ENCODE measurements around the gene PXK. TPM values are rescaled to one million over a fixed set of nuclear protein-coding genes. Genes with fewer than 3 reads are reported as not detected.

PXK gene
- total and polyA plus RNA-seq, 4 donors: 6.0 to 15.9 (median 12.6) TPM

DNA sequence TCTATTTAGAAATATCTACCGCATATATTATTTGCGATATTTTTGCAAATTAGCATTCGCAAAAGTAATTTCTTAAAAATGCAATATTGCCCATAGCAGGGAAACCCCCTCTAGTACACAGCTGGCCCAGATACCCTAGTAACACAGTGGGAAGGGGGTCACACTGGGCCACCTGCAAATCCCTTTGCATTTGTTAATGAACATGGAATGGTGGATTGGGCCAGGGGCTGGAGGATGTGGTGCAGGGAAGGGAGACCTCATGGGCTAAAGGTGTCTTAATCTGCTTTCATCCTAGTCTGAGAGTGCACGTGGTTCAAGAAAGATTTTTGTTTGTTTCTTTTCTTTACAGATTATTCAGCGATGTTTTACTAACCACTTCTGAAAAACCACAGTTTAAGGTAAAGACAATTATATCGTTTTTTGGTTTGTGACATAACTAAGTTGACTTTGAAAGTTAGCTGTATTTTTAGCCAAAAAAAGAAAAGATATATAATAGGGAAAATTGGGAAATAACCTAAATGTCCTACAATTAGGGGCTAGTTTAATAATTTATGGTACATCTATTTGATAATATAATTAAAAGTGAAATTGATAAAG, 70.9 kb downstream of the PXK start:
- H3K4me1 ChIP-seq (ENCODE audit: control insufficient read depth in 4 of 4, insufficient read depth in 4 of 4, low read length in 3 of 4): peaks cover 0 to under 1% (median 0%) of the 10 kb centered on the region in 4 donors
- peaks cover 6 to 15% (median 11%) of the 10 kb centered on the region in 4 donors for H3K36me3 ChIP-seq (ENCODE audit: control insufficient read depth in 4 of 4, insufficient read depth in 3 of 4, low read depth in 1 of 4, low read length in 3 of 4)

DNA sequence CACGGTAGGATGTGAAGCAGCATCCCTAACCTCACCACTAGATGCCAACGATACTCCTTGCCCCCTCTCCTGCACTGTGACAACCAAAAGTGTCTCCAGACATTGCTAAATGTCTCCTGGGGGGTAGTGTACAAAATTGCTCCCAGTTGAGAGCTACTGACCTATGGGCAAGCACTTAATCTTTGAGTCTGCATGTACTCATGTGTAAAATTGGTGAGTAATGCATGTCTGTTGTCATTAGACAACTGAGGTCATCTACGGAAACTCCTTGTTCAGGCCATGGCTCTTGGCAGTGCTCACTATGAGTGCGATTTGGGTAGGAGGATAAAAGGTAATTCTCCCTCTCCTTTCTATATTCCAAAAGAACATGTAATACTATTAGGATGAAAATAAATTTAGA, 71.7 kb downstream of the PXK start:
- no peak overlapping the region for H3K27ac ChIP-seq (ENCODE audit: low read depth in 1 of 2, low read length in 2 of 2)
- 92% methylated on average over 4 of the region's 4 CpGs for WGBS
- H3K9ac ChIP-seq (ENCODE audit: low read depth in 1 of 2, low read length in 2 of 2): no peak overlapping the region
- H3K9me3 ChIP-seq (ENCODE audit: control insufficient read depth in 4 of 4, low read length in 3 of 4): no peaks in the 10 kb centered on the region
- peaks cover 4 to 10% (median 5%) of the 10 kb centered on the region in 4 donors for H3K36me3 ChIP-seq (ENCODE audit: control insufficient read depth in 4 of 4, insufficient read depth in 3 of 4, low read depth in 1 of 4, low read length in 3 of 4)
- H3K27me3 ChIP-seq (ENCODE audit: control insufficient read depth in 4 of 4, insufficient read depth in 4 of 4, low read length in 3 of 4): no peaks in the 10 kb centered on the region
- no peak overlapping the region for H3K4me3 ChIP-seq (ENCODE audit: low read depth in 1 of 3, low read length in 3 of 3)
- peaks cover 0 to 6% (median 1%) of the 10 kb centered on the region in 4 donors for H3K4me1 ChIP-seq (ENCODE audit: control insufficient read depth in 4 of 4, insufficient read depth in 4 of 4, low read length in 3 of 4)
- DNase-seq (ENCODE audit: low spot score): no peak
- TF ChIP-seq, protein P1, sequence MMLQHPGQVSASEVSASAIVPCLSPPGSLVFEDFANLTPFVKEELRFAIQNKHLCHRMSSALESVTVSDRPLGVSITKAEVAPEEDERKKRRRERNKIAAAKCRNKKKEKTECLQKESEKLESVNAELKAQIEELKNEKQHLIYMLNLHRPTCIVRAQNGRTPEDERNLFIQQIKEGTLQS (IDR thresholded peaks at IDR 0.05): no peak
- no peak for TF ChIP-seq HNF4A (conservative IDR thresholded peaks at IDR 0.05)
- TF ChIP-seq FOXA1 (IDR thresholded peaks at IDR 0.05): no peak
- TF ChIP-seq, protein P2, sequence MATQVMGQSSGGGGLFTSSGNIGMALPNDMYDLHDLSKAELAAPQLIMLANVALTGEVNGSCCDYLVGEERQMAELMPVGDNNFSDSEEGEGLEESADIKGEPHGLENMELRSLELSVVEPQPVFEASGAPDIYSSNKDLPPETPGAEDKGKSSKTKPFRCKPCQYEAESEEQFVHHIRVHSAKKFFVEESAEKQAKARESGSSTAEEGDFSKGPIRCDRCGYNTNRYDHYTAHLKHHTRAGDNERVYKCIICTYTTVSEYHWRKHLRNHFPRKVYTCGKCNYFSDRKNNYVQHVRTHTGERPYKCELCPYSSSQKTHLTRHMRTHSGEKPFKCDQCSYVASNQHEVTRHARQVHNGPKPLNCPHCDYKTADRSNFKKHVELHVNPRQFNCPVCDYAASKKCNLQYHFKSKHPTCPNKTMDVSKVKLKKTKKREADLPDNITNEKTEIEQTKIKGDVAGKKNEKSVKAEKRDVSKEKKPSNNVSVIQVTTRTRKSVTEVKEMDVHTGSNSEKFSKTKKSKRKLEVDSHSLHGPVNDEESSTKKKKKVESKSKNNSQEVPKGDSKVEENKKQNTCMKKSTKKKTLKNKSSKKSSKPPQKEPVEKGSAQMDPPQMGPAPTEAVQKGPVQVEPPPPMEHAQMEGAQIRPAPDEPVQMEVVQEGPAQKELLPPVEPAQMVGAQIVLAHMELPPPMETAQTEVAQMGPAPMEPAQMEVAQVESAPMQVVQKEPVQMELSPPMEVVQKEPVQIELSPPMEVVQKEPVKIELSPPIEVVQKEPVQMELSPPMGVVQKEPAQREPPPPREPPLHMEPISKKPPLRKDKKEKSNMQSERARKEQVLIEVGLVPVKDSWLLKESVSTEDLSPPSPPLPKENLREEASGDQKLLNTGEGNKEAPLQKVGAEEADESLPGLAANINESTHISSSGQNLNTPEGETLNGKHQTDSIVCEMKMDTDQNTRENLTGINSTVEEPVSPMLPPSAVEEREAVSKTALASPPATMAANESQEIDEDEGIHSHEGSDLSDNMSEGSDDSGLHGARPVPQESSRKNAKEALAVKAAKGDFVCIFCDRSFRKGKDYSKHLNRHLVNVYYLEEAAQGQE (IDR thresholded peaks at IDR 0.05): no peak
- no peak for TF ChIP-seq SP1 (IDR thresholded peaks at IDR 0.05)
- TF ChIP-seq NR2F2 (IDR thresholded peaks at IDR 0.05): no peak
- TF ChIP-seq RAD21 (IDR thresholded peaks at IDR 0.05): no peak
- TF ChIP-seq HNF4G (IDR thresholded peaks at IDR 0.05): no peak
- TF ChIP-seq YY1 (IDR thresholded peaks at IDR 0.05): no peak
- TF ChIP-seq, protein P3, sequence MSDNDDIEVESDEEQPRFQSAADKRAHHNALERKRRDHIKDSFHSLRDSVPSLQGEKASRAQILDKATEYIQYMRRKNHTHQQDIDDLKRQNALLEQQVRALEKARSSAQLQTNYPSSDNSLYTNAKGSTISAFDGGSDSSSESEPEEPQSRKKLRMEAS (IDR thresholded peaks at IDR 0.05): no peak
- TF ChIP-seq FOXA2 (IDR thresholded peaks at IDR 0.05): no peak
- no peak for TF ChIP-seq GABPA (IDR thresholded peaks at IDR 0.05 in 1 of 2, conservative IDR thresholded peaks at IDR 0.05 in 1 of 2)
- no peak for TF ChIP-seq JUND (IDR thresholded peaks at IDR 0.05)
- no peak for TF ChIP-seq EGR1 (IDR thresholded peaks at IDR 0.05; ENCODE audit: low read depth in 2 of 2)

More for the DNA sequence above, 70.9 kb downstream of the PXK start:
- DNase-seq (ENCODE audit: low spot score): no peak
- Histone ChIP-seq H3K27ac (ENCODE audit: low read depth in 1 of 2, low read length in 2 of 2) (no peak overlapping the region), H3K9me3 (ENCODE audit: control insufficient read depth in 4 of 4, low read length in 3 of 4) (no peaks in the 10 kb centered on the region), H3K4me3 (ENCODE audit: low read depth in 1 of 3, low read length in 3 of 3) (no peak overlapping the region), H3K9ac (ENCODE audit: low read depth in 1 of 2, low read length in 2 of 2) (no peak overlapping the region), H3K27me3 (ENCODE audit: control insufficient read depth in 4 of 4, insufficient read depth in 4 of 4, low read length in 3 of 4) (no peaks in the 10 kb centered on the region)
- TF ChIP-seq EGR1 (IDR thresholded peaks at IDR 0.05; ENCODE audit: low read depth in 2 of 2) (no peak), TAF1 (conservative IDR thresholded peaks at IDR 0.05) (no peak), RXRA (IDR thresholded peaks at IDR 0.05) (no peak), FOXA2 (IDR thresholded peaks at IDR 0.05) (no peak), SP1 (IDR thresholded peaks at IDR 0.05) (no peak), GABPA (IDR thresholded peaks at IDR 0.05 in 1 of 2, conservative IDR thresholded peaks at IDR 0.05 in 1 of 2) (no peak), NR2F2 (IDR thresholded peaks at IDR 0.05) (no peak), RAD21 (IDR thresholded peaks at IDR 0.05) (no peak)
- TF ChIP-seq, protein P4, sequence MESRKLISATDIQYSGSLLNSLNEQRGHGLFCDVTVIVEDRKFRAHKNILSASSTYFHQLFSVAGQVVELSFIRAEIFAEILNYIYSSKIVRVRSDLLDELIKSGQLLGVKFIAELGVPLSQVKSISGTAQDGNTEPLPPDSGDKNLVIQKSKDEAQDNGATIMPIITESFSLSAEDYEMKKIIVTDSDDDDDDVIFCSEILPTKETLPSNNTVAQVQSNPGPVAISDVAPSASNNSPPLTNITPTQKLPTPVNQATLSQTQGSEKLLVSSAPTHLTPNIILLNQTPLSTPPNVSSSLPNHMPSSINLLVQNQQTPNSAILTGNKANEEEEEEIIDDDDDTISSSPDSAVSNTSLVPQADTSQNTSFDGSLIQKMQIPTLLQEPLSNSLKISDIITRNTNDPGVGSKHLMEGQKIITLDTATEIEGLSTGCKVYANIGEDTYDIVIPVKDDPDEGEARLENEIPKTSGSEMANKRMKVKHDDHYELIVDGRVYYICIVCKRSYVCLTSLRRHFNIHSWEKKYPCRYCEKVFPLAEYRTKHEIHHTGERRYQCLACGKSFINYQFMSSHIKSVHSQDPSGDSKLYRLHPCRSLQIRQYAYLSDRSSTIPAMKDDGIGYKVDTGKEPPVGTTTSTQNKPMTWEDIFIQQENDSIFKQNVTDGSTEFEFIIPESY (IDR thresholded peaks at IDR 0.05): no peak
- TF ChIP-seq, protein P3 (IDR thresholded peaks at IDR 0.05): no peak
- TF ChIP-seq, protein P2 (IDR thresholded peaks at IDR 0.05): no peak
- WGBS: 93% methylated on average over 6 of the region's 6 CpGs
